ENCODE results near the gene CERS3.

- TF ChIP-seq CTCF (IDR thresholded peaks at IDR 0.05; ENCODE audit: insufficient read depth, low read length) (no peak), REST (IDR thresholded peaks at IDR 0.05; ENCODE audit: insufficient replicate concordance, low read depth) (no peak), POLR2AphosphoS5 (IDR thresholded peaks at IDR 0.05; ENCODE audit: low read depth) (no peak), SPI1 (IDR thresholded peaks at IDR 0.05; ENCODE audit: borderline replicate concordance, low read depth) (no peak)
These were observed 35.5 kb downstream of the CERS3 start for GRCh38 chr15:100493213-100493612.

Data from HL-60 (cell line).